ENCODE results near the gene NTM.

NTM gene

GRCh38 chr11:132100583-132100982, 730.2 kb downstream of the NTM start:
- TF ChIP-seq, protein P1, sequence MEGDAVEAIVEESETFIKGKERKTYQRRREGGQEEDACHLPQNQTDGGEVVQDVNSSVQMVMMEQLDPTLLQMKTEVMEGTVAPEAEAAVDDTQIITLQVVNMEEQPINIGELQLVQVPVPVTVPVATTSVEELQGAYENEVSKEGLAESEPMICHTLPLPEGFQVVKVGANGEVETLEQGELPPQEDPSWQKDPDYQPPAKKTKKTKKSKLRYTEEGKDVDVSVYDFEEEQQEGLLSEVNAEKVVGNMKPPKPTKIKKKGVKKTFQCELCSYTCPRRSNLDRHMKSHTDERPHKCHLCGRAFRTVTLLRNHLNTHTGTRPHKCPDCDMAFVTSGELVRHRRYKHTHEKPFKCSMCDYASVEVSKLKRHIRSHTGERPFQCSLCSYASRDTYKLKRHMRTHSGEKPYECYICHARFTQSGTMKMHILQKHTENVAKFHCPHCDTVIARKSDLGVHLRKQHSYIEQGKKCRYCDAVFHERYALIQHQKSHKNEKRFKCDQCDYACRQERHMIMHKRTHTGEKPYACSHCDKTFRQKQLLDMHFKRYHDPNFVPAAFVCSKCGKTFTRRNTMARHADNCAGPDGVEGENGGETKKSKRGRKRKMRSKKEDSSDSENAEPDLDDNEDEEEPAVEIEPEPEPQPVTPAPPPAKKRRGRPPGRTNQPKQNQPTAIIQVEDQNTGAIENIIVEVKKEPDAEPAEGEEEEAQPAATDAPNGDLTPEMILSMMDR (conservative IDR thresholded peaks at IDR 0.05): no peak
- no peak for TF ChIP-seq ZFX (IDR thresholded peaks at IDR 0.05)
- H3K27ac ChIP-seq: no peak overlapping the region

GRCh38 chr11:132101881-132102280, 731.5 kb downstream of the NTM start:
- no peak overlapping the region for H3K27ac ChIP-seq
- TF ChIP-seq, protein P1 (conservative IDR thresholded peaks at IDR 0.05): no peak
- no peak for TF ChIP-seq ZFX (IDR thresholded peaks at IDR 0.05)

DNA sequence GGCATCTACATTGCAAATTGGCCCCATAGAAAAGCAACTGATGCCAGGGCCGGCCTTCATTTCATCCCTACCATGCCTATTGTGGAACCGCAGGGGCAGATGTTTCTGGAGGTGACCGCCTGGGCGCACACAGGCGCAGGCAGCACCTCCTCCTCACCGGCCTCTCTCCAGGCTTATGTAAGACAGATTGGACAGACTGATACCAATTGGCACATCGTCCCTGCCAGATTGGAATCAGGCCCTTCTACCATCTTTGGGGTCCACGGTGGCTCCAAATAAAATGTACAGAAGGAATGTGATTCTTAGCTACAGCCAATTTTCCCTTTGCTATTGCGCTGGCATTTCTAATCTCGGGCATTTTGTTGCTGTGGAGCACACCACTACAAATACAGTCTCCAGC, 732.6 kb downstream of the NTM start:
- H3K27ac ChIP-seq: no peak overlapping the region
- TF ChIP-seq ZFX (IDR thresholded peaks at IDR 0.05): no peak
- TF ChIP-seq, protein P1 (conservative IDR thresholded peaks at IDR 0.05): no peak

- no peak overlapping the region for H3K27ac ChIP-seq
- TF ChIP-seq ZFX (IDR thresholded peaks at IDR 0.05): no peak
- TF ChIP-seq, protein P1 (conservative IDR thresholded peaks at IDR 0.05): no peak
Observed at GRCh38 chr11:132106096-132106982, 735.9 kb downstream of the NTM start.

DNA sequence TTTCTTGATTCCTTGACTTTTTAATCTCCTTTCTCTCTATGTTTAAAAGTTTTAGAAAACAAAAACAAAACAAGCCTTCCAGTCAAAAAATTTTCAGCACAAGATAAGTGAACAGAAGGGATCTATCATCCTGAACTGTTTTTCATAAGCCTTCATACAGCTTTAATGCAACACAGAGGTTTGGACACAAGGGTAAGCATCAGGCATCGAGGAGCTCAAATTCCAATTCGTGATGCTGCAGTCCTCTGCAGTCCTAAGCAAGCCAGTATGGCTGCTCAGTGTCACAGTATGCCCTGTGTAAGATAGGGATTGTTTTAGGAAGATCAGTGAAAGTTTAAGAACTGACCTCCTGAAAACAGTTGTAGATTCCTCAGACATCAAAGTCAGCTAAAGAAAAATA, 740.9 kb downstream of the NTM start:
- TF ChIP-seq, protein P1 (conservative IDR thresholded peaks at IDR 0.05): no peak
- no peak for TF ChIP-seq ZFX (IDR thresholded peaks at IDR 0.05)
- no peak overlapping the region for H3K27ac ChIP-seq

- no peak for TF ChIP-seq ZFX (IDR thresholded peaks at IDR 0.05)
- TF ChIP-seq, protein P1 (conservative IDR thresholded peaks at IDR 0.05): no peak
- H3K27ac ChIP-seq: no peak overlapping the region
Observed at GRCh38 chr11:132111838-132112237, 741.4 kb downstream of the NTM start.

- TF ChIP-seq, protein P1 (conservative IDR thresholded peaks at IDR 0.05): no peak
- no peak for TF ChIP-seq ZFX (IDR thresholded peaks at IDR 0.05)
Observed at GRCh38 chr11:132112846-132113245, 742.4 kb downstream of the NTM start.

More at GRCh38 chr11:132112846-132113245, 742.4 kb downstream of the NTM start:
- no peak overlapping the region for H3K27ac ChIP-seq

All from C4-2B (cell line).